IMR-90 (cell line): ENCODE results near the gene APPBP2. TPM values are rescaled to one million over a fixed set of nuclear protein-coding genes. Genes with fewer than 3 reads are reported as not detected.

Experiments used
- ATAC-seq: fragments of 200-7000 bp; cut with Tn5 transposase; 2 replicates; pipeline ENCODE4 v1.9.1; 2020; ENCODE audit warnings: low read depth, mild to moderate bottlenecking, moderate library complexity
- BruUV-seq: library from RNA; stranded (reverse); fragments of 400-500 nt; replicated peaks from 2 replicates; lab custom pipeline; 2021; lab: Mats Ljungman, UMichigan
- CTCF ChIA-PET: fragments of 300-600 bp; formaldehyde crosslinking; extraction: SDS; loops from one replicate; lab custom pipeline; 2021; ENCODE audit warnings: antibody characterized with exemption; lab: Yijun Ruan, JAX
- POLR2A ChIA-PET: fragments of 300-600 bp; sonication (Branson Sonifier 250); formaldehyde crosslinking; loops from one replicate; lab custom pipeline; 2022; ENCODE audit warnings: antibody characterized with exemption; ENCODE audit not compliant: unreplicated experiment; lab: Charles Lee
- DNase-seq: peaks from one replicate; pipeline ENCODE4 v3.0.0; 2013
- H2AFZ ChIP-seq: replicated peaks from 2 replicates; pipeline ENCODE3; 2013; ENCODE audit warnings: low read length, mild to moderate bottlenecking; ENCODE audit not compliant: poor library complexity
- H2AK5ac ChIP-seq: 2 replicates; pipeline ENCODE4 v1.6.1; 2013; ENCODE audit warnings: low read depth, low read length, inconsistent platforms
- H2AK9ac ChIP-seq: replicated peaks from 2 replicates; pipeline ENCODE3; 2013; ENCODE audit warnings: mild to moderate bottlenecking, low read depth, low read length, moderate library complexity; ENCODE audit not compliant: poor library complexity
- H2BK120ac ChIP-seq: 2 replicates; pipeline ENCODE4 v1.6.1; 2013; ENCODE audit warnings: low read depth, low read length, inconsistent platforms
- H2BK15ac ChIP-seq: 3 replicates; pipeline ENCODE4 v1.6.1; 2013; ENCODE audit warnings: low read depth, low read length, inconsistent platforms
- H2BK20ac ChIP-seq: 2 replicates; pipeline ENCODE4 v1.6.1; 2013; ENCODE audit warnings: low read depth, mild to moderate bottlenecking, inconsistent platforms, low read length, moderate library complexity
- H2BK5ac ChIP-seq: 2 replicates; pipeline ENCODE4 v1.6.1; 2013; ENCODE audit warnings: mild to moderate bottlenecking, low read depth, low read length, inconsistent platforms; ENCODE audit not compliant: poor library complexity, severe bottlenecking
- H3K14ac ChIP-seq: replicated peaks from 2 replicates; pipeline ENCODE4 v1.6.1; 2013; ENCODE audit warnings: low read depth, low read length, inconsistent platforms
- H3K18ac ChIP-seq: 2 replicates; pipeline ENCODE4 v1.6.1; 2013; ENCODE audit warnings: low read depth, low read length, control low read depth
- H3K23ac ChIP-seq: 2 replicates; pipeline ENCODE4 v1.6.1; 2013; ENCODE audit warnings: low read depth, low read length, inconsistent platforms
- H3K27ac ChIP-seq: 2 replicates; pipeline ENCODE4 v1.5.1; 2013; ENCODE audit warnings: mild to moderate bottlenecking, control low read depth, low read length; ENCODE audit not compliant: insufficient read depth
- H3K27me3 ChIP-seq: 2 replicates; pipeline ENCODE4 v1.6.1; 2013; ENCODE audit warnings: low read length; ENCODE audit not compliant: control insufficient read depth, insufficient read depth
- H3K36me3 ChIP-seq: 2 replicates; pipeline ENCODE4 v1.6.1; 2013; ENCODE audit warnings: low read length, mixed read lengths; ENCODE audit not compliant: control insufficient read depth, insufficient read depth
- H3K4ac ChIP-seq: 2 replicates; pipeline ENCODE4 v1.6.1; 2013; ENCODE audit warnings: low read depth, low read length, inconsistent platforms
- H3K4me1 ChIP-seq: 2 replicates; pipeline ENCODE4 v1.6.1; 2013; ENCODE audit warnings: low read length, mixed read lengths; ENCODE audit not compliant: control insufficient read depth, insufficient read depth
- H3K4me2 ChIP-seq: 2 replicates; pipeline ENCODE4 v1.6.1; 2013; ENCODE audit warnings: low read depth, mild to moderate bottlenecking, control low read depth, low read length, moderate library complexity
- H3K4me3 ChIP-seq: 2 replicates; pipeline ENCODE4 v1.5.1; 2013; ENCODE audit warnings: low read depth, mild to moderate bottlenecking, control low read depth, low read length, moderate library complexity; ENCODE audit not compliant: insufficient read depth
- H3K56ac ChIP-seq: 2 replicates; pipeline ENCODE4 v1.6.1; 2013; ENCODE audit warnings: low read length, inconsistent platforms; ENCODE audit not compliant: insufficient read depth; ENCODE audit errors: extremely low read depth
- H3K79me1 ChIP-seq, 2 experiments: 2 replicates each; pipeline ENCODE4 v1.6.1; 2013; ENCODE audit warnings: low read length in 2 of 2, inconsistent platforms in 1 of 2, low read depth in 1 of 2
- H3K9ac ChIP-seq: 2 replicates; pipeline ENCODE4 v1.6.1; 2013; ENCODE audit warnings: low read depth, low read length, control low read depth
- H3K9me1 ChIP-seq: 2 replicates; pipeline ENCODE4 v1.6.1; 2013; ENCODE audit warnings: low read length, inconsistent platforms; ENCODE audit not compliant: insufficient read depth
- H3K9me3 ChIP-seq: 2 replicates; pipeline ENCODE4 v1.6.1; 2013; ENCODE audit warnings: low read length; ENCODE audit not compliant: control insufficient read depth, insufficient read depth
- H4K20me1 ChIP-seq: 2 replicates; pipeline ENCODE4 v1.6.1; 2013; ENCODE audit warnings: low read length, inconsistent platforms; ENCODE audit not compliant: insufficient read depth
- H4K5ac ChIP-seq: 2 replicates; pipeline ENCODE4 v1.6.1; 2013; ENCODE audit warnings: mild to moderate bottlenecking, low read depth, low read length, control low read depth
- H4K8ac ChIP-seq, 2 experiments: 2 replicates each; pipeline ENCODE4 v1.6.1; 2013; ENCODE audit warnings: low read depth in 2 of 2, low read length in 2 of 2, control low read depth in 1 of 2, inconsistent platforms in 1 of 2
- H4K91ac ChIP-seq: 2 replicates; pipeline ENCODE4 v1.6.1; 2013; ENCODE audit warnings: low read depth, low read length, inconsistent platforms; ENCODE audit not compliant: insufficient read depth
- BHLHE40 ChIP-seq: fragments of 150-350 bp; IDR thresholded peaks from 2 replicates; pipeline ENCODE4 v1.6.1; 2016; ENCODE audit warnings: mild to moderate bottlenecking, low read depth, low read length
- CEBPB ChIP-seq: IDR thresholded peaks from 2 replicates; pipeline ENCODE4 v1.6.1; 2012; ENCODE audit warnings: low read depth, low read length, improper control_type of control experiment
- CHD1 ChIP-seq: IDR thresholded peaks from 2 replicates; pipeline ENCODE4 v1.6.1; 2012; ENCODE audit warnings: low read depth, low read length, improper control_type of control experiment
- CTCF ChIP-seq: conservative IDR thresholded peaks from 2 replicates; pipeline ENCODE4 v1.5.1; 2012; ENCODE audit warnings: mild to moderate bottlenecking, low read depth, low read length, improper control_type of control experiment
- FOS ChIP-seq: fragments of 150-350 bp; IDR thresholded peaks from 2 replicates; pipeline ENCODE4 v1.6.1; 2016; ENCODE audit warnings: low read depth, low read length
- MAFK ChIP-seq: IDR thresholded peaks from 2 replicates; pipeline ENCODE4 v1.6.1; 2012; ENCODE audit warnings: low read depth, low read length, improper control_type of control experiment
- MAZ ChIP-seq: IDR thresholded peaks from 2 replicates; pipeline ENCODE4 v1.6.1; 2012; ENCODE audit warnings: low read depth, mild to moderate bottlenecking, low read length, improper control_type of control experiment, moderate library complexity, borderline replicate concordance
- MXI1 ChIP-seq: IDR thresholded peaks from 2 replicates; pipeline ENCODE4 v1.6.1; 2012; ENCODE audit warnings: low read depth, mild to moderate bottlenecking, low read length, moderate library complexity, borderline replicate concordance
- NFE2L2 ChIP-seq: fragments of 150-350 bp; IDR thresholded peaks from 2 replicates; pipeline ENCODE4 v1.6.1; 2016; ENCODE audit warnings: low read depth, mild to moderate bottlenecking, low read length
- POLR2A ChIP-seq: IDR thresholded peaks from 2 replicates; pipeline ENCODE4 v1.6.1; 2012; ENCODE audit warnings: mild to moderate bottlenecking, low read depth, low read length
- RAD21 ChIP-seq: IDR thresholded peaks from 2 replicates; pipeline ENCODE4 v1.6.1; 2012; ENCODE audit warnings: low read length, improper control_type of control experiment
- RCOR1 ChIP-seq: IDR thresholded peaks from 2 replicates; pipeline ENCODE4 v1.6.1; 2012; ENCODE audit warnings: mild to moderate bottlenecking, low read length, improper control_type of control experiment; ENCODE audit not compliant: insufficient replicate concordance
- RFX5 ChIP-seq: IDR thresholded peaks from 2 replicates; pipeline ENCODE4 v1.8.0; 2012; ENCODE audit warnings: low read depth, mild to moderate bottlenecking, low read length, moderate library complexity
- SMC3 ChIP-seq: fragments of 150-350 bp; IDR thresholded peaks from 2 replicates; pipeline ENCODE4 v1.6.1; 2016; ENCODE audit warnings: low read depth, mild to moderate bottlenecking, antibody characterized with exemption, low read length, moderate library complexity
- WGBS, 2 experiments: methylation state at CpG; one replicate each; pipeline versions ENCODE4 v1.1.5 to v1.1.7; 2013; ENCODE audit warnings: missing lambda C conversion rate in 2 of 2; ENCODE audit not compliant: insufficient read length in 1 of 2; ENCODE audit errors: extremely low coverage in 2 of 2; 5-methylcytosine and 5-hydroxymethylcytosine counted together
- dilution Hi-C: fragments of 300-500 bp; cut with HindIII; formaldehyde crosslinking; loops from one replicate; pipeline ENCODE4 v1.14.3; 2018; ENCODE audit warnings: low sequenced_read_pairs; ENCODE audit not compliant: unreplicated experiment
- in situ Hi-C: fragments of 300-500 bp; cut with MboI; formaldehyde crosslinking; loops from 3 replicates; pipeline ENCODE4 v1.14.3; 2019; ENCODE audit warnings: low sequenced_read_pairs, inconsistent platforms, mixed read lengths
- intact Hi-C: fragments of 100-400 bp; cut with micrococcal nuclease; formaldehyde crosslinking; loops from 2 replicates; pipeline ENCODE4 v1.10.0; 2022
- polyA plus RNA-seq, 3 experiments: library from polyadenylated mRNA; depleted of rRNA; stranded (reverse); fragments of >200 nt; gene quantifications; 2 replicates each; pipeline ENCODE4 v1.2.3, GENCODE V29; 2012; ENCODE audit warnings: low replicate concordance in 1 of 3
- total RNA-seq: library from RNA; depleted of rRNA; stranded (reverse); fragments of >200 nt; gene quantifications from 2 replicates; pipeline ENCODE4 v1.2.3, GENCODE V29; 2012
- TF ChIP-seq, protein P1 (sequence below): fragments of 150-350 bp; IDR thresholded peaks from 2 replicates; pipeline ENCODE4 v1.6.1; 2017; ENCODE audit warnings: mild to moderate bottlenecking, antibody characterized with exemption, low read length, low read depth
- TF ChIP-seq, protein P2 (sequence below): fragments of 150-350 bp; IDR thresholded peaks from 2 replicates; pipeline ENCODE4 v1.6.1; 2016; ENCODE audit warnings: low read depth, mild to moderate bottlenecking, low read length, moderate library complexity, borderline replicate concordance

APPBP2 gene
- total and polyA plus RNA-seq, 2 of the 4 experiments (the other 2 are of a cell fraction), result 12.3 to 93.9 TPM

DNA sequence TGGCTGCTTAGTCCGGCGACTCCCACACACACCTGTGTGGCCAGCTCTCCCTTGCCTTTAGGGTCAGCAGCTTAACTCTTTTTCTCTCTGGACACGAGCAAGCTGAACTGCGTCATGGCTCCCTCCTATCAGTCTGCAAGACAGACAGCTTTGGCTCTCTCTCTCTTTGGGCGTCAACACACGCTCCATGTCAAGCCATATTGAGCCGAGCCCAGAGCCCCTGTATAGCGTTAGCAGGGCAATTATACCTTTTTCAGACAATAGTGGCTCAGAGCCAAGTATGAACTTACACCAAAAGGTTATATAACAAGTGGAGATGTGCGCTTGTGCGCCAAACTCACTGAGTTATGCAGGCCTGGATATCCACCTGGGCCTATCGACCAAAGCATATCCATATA is 34.8 kb upstream of the APPBP2 start:
- Histone ChIP-seq H3K27me3 (no peaks in the 10 kb centered on the region), H3K4ac (no peak overlapping the region), H2BK5ac (no peak overlapping the region), H3K9me3 (no peaks in the 10 kb centered on the region), H3K14ac (no peak overlapping the region), H3K23ac (no peak overlapping the region), H2BK120ac (no peak overlapping the region), H2BK20ac (no peak overlapping the region), H3K27ac (no peak overlapping the region), H3K79me1 (no peaks in the 10 kb centered on the region), H4K91ac (no peak overlapping the region), H3K9ac (no peak overlapping the region), H2AFZ (no peak overlapping the region), H3K4me1 (no peaks in the 10 kb centered on the region), H4K5ac (no peak overlapping the region), H4K20me1 (no peaks in the 10 kb centered on the region), H3K9me1 (0 out of 2 replicates have a peak, but pooled peaks cover 4% of the 10 kb centered on the region), H2AK5ac (no peak overlapping the region), H3K4me2 (no peak overlapping the region), H3K18ac (no peak overlapping the region), H3K56ac (no peak overlapping the region), H3K36me3 (no peaks in the 10 kb centered on the region), H2BK15ac (no peak overlapping the region), H3K4me3 (no peak overlapping the region), H4K8ac (no peak overlapping the region), H2AK9ac (no peak overlapping the region)
- ChIA-PET POLR2A (no interaction called here), CTCF (no interaction called here)
- 94% methylated on average over 2 of the region's 11 CpGs; no CpG with 5 or more reads in 1 of the 2 experiments for WGBS, 2 experiments
- in situ Hi-C loops (no loop called here), intact Hi-C loops (no loop called here), dilution Hi-C loops (no loop called here)
- no peak for TF ChIP-seq BHLHE40
- no peak for TF ChIP-seq MAZ
- no peak for TF ChIP-seq MXI1
- no peak for TF ChIP-seq CHD1
- no peak for TF ChIP-seq FOS
- TF ChIP-seq RAD21, result no peak
- TF ChIP-seq CTCF, result no peak
- no peak for TF ChIP-seq POLR2A
- TF ChIP-seq, protein P1, sequence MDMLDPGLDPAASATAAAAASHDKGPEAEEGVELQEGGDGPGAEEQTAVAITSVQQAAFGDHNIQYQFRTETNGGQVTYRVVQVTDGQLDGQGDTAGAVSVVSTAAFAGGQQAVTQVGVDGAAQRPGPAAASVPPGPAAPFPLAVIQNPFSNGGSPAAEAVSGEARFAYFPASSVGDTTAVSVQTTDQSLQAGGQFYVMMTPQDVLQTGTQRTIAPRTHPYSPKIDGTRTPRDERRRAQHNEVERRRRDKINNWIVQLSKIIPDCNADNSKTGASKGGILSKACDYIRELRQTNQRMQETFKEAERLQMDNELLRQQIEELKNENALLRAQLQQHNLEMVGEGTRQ, result no peak
- TF ChIP-seq CEBPB, result no peak
- no peak for TF ChIP-seq MAFK
- TF ChIP-seq, protein P2, sequence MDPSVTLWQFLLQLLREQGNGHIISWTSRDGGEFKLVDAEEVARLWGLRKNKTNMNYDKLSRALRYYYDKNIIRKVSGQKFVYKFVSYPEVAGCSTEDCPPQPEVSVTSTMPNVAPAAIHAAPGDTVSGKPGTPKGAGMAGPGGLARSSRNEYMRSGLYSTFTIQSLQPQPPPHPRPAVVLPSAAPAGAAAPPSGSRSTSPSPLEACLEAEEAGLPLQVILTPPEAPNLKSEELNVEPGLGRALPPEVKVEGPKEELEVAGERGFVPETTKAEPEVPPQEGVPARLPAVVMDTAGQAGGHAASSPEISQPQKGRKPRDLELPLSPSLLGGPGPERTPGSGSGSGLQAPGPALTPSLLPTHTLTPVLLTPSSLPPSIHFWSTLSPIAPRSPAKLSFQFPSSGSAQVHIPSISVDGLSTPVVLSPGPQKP, result no peak
- TF ChIP-seq NFE2L2, result no peak
- no peak for TF ChIP-seq RFX5
- TF ChIP-seq RCOR1, result no peak
- TF ChIP-seq SMC3, result no peak
- no TSS peak for BruUV-seq
- no peak for DNase-seq
- no peak for ATAC-seq
